H9 (cell line): ENCODE measurements around the gene ASTN2. TPM values are rescaled to one million over a fixed set of nuclear protein-coding genes. Genes with fewer than 3 reads are reported as not detected.

Experiments used
- DNase-seq: peaks from one replicate; pipeline ENCODE4 v3.0.0-alpha.2; 2017
- H2AFZ ChIP-seq: one replicate; pipeline ENCODE4 v1.6.1; 2013; ENCODE audit warnings: mild to moderate bottlenecking, low read length, control low read depth, moderate library complexity
- H2AK5ac ChIP-seq: 2 replicates; pipeline ENCODE4 v1.6.1; 2013; ENCODE audit warnings: low read length, control low read depth, mixed read lengths; ENCODE audit not compliant: insufficient read length
- H2BK120ac ChIP-seq: one replicate; pipeline ENCODE4 v1.6.1; 2013; ENCODE audit warnings: low read depth, mild to moderate bottlenecking, low read length, control low read depth, inconsistent platforms; ENCODE audit not compliant: poor library complexity, severe bottlenecking
- H2BK12ac ChIP-seq: 2 replicates; pipeline ENCODE4 v1.6.1; 2013; ENCODE audit warnings: low read length, control low read depth, mixed read lengths, low read depth; ENCODE audit not compliant: insufficient read length
- H2BK15ac ChIP-seq: 2 replicates; pipeline ENCODE4 v1.6.1; 2013; ENCODE audit warnings: low read depth, low read length, control low read depth
- H2BK20ac ChIP-seq: one replicate; pipeline ENCODE4 v1.6.1; 2013; ENCODE audit warnings: low read depth, mild to moderate bottlenecking, low read length, control low read depth, inconsistent platforms; ENCODE audit not compliant: poor library complexity, severe bottlenecking
- H2BK5ac ChIP-seq: 2 replicates; pipeline ENCODE4 v1.6.1; 2013; ENCODE audit warnings: low read length, control low read depth, mixed read lengths; ENCODE audit not compliant: insufficient read length
- H3K14ac ChIP-seq: 2 replicates; pipeline ENCODE4 v1.6.1; 2013; ENCODE audit warnings: low read length, control low read depth; ENCODE audit not compliant: insufficient read depth
- H3K18ac ChIP-seq: 2 replicates; pipeline ENCODE4 v1.6.1; 2013; ENCODE audit warnings: low read depth, mild to moderate bottlenecking, mixed read lengths, low read length, control low read depth; ENCODE audit not compliant: insufficient read length
- H3K23ac ChIP-seq: 2 replicates; pipeline ENCODE4 v1.6.1; 2013; ENCODE audit warnings: low read length, control low read depth, mixed read lengths, low read depth; ENCODE audit not compliant: insufficient read length
- H3K23me2 ChIP-seq: 2 replicates; pipeline ENCODE4 v1.6.1; 2013; ENCODE audit warnings: low read depth, mild to moderate bottlenecking, mixed read lengths, low read length, control low read depth; ENCODE audit not compliant: insufficient read length, poor library complexity, severe bottlenecking
- H3K27ac ChIP-seq: 2 replicates; pipeline ENCODE4 v1.5.1; 2013; ENCODE audit warnings: low read length, control low read depth, mixed read lengths, low read depth; ENCODE audit not compliant: insufficient read length
- H3K27me3 ChIP-seq: 2 replicates; pipeline ENCODE4 v1.6.1; 2013; ENCODE audit warnings: low read length, control low read depth, inconsistent platforms; ENCODE audit not compliant: insufficient read depth
- H3K4ac ChIP-seq: 2 replicates; pipeline ENCODE4 v1.6.1; 2013; ENCODE audit warnings: low read depth, mild to moderate bottlenecking, control low read depth, inconsistent platforms, low read length, moderate library complexity
- H3K4me1 ChIP-seq: 2 replicates; pipeline ENCODE4 v1.6.1; 2013; ENCODE audit warnings: low read length, control low read depth, inconsistent platforms; ENCODE audit not compliant: insufficient read depth
- H3K4me2 ChIP-seq: 2 replicates; pipeline ENCODE4 v1.6.1; 2013; ENCODE audit warnings: low read length, control low read depth, mixed read lengths; ENCODE audit not compliant: insufficient read length, insufficient read depth
- H3K56ac ChIP-seq: 2 replicates; pipeline ENCODE4 v1.6.1; 2013; ENCODE audit warnings: low read depth, mild to moderate bottlenecking, mixed read lengths, low read length, control low read depth; ENCODE audit not compliant: insufficient read length
- H3K79me1 ChIP-seq: 2 replicates; pipeline ENCODE4 v1.6.1; 2013; ENCODE audit warnings: low read depth, mild to moderate bottlenecking, moderate library complexity, low read length, control low read depth, inconsistent platforms; ENCODE audit not compliant: insufficient read depth, poor library complexity, severe bottlenecking
- H3K79me2 ChIP-seq: 2 replicates; pipeline ENCODE4 v1.6.1; 2013; ENCODE audit warnings: low read length, control low read depth, inconsistent platforms; ENCODE audit not compliant: insufficient read depth
- H3K9ac ChIP-seq: 2 replicates; pipeline ENCODE4 v1.6.1; 2013; ENCODE audit warnings: low read length, control low read depth, mixed read lengths; ENCODE audit not compliant: insufficient read length; ENCODE audit errors: extremely low read depth
- H3K9me3 ChIP-seq: one replicate; pipeline ENCODE4 v1.6.1; 2013; ENCODE audit warnings: low read depth, low read length, inconsistent platforms; ENCODE audit not compliant: control insufficient read depth
- H3T11ph ChIP-seq: one replicate; pipeline ENCODE4 v1.6.1; 2013; ENCODE audit warnings: mild to moderate bottlenecking, low read length, control low read depth, inconsistent platforms
- H4K20me1 ChIP-seq: one replicate; pipeline ENCODE4 v1.6.1; 2013; ENCODE audit not compliant: control insufficient read depth, insufficient read length, insufficient read depth
- H4K5ac ChIP-seq: 2 replicates; pipeline ENCODE4 v1.6.1; 2013; ENCODE audit warnings: low read depth, mild to moderate bottlenecking, mixed read lengths, low read length, control low read depth; ENCODE audit not compliant: insufficient read length
- H4K8ac ChIP-seq: replicated peaks from 2 replicates; pipeline ENCODE4 v1.6.1; 2013; ENCODE audit warnings: low read length, control low read depth, mixed read lengths, low read depth; ENCODE audit not compliant: insufficient read length
- H4K91ac ChIP-seq: 2 replicates; pipeline ENCODE4 v1.6.1; 2013; ENCODE audit warnings: low read depth, mild to moderate bottlenecking, moderate library complexity, mixed read lengths, low read length, control low read depth; ENCODE audit not compliant: insufficient read length
- H3K27ac Mint-ChIP-seq, 3 experiments: 2 replicates in 2 of 3; 3 replicates in 1 of 3; pipeline ENCODE4 v1.8.0; 2020 to 2021; ENCODE audit warnings: mixed read lengths in 3 of 3, mild to moderate bottlenecking in 1 of 3, moderate library complexity in 1 of 3
- H3K27me3 Mint-ChIP-seq: 2 replicates; pipeline ENCODE4 v1.8.0; 2021; ENCODE audit warnings: low read depth, mild to moderate bottlenecking, moderate library complexity, mixed read lengths
- H3K36me3 Mint-ChIP-seq, 3 experiments: 2 replicates in 2 of 3; 3 replicates in 1 of 3; pipeline ENCODE4 v1.8.0; 2020 to 2021; ENCODE audit warnings: low read depth in 3 of 3, mixed read lengths in 3 of 3; ENCODE audit not compliant: insufficient read depth in 1 of 3
- H3K4me1 Mint-ChIP-seq, 2 experiments: 2 replicates each; pipeline ENCODE4 v1.8.0; 2020; ENCODE audit warnings: mixed read lengths in 2 of 2
- H3K4me3 Mint-ChIP-seq, 2 experiments: 2 replicates in 1 of 2; 3 replicates in 1 of 2; pipeline ENCODE4 v1.8.0; 2020 to 2021; ENCODE audit warnings: mild to moderate bottlenecking in 2 of 2, mixed read lengths in 2 of 2, moderate library complexity in 1 of 2
- H3K9me3 Mint-ChIP-seq, 2 experiments: 2 replicates in 1 of 2; 3 replicates in 1 of 2; pipeline ENCODE4 v1.8.0; 2020; ENCODE audit warnings: mild to moderate bottlenecking in 2 of 2, mixed read lengths in 2 of 2, moderate library complexity in 1 of 2
- CTCF ChIP-seq: fragments of 200-600 bp; sonication (generic); conservative IDR thresholded peaks from 3 replicates; pipeline ENCODE4 v1.8.0; 2021; ENCODE audit warnings: antibody characterized with exemption, mild to moderate bottlenecking
- WGBS: extraction: QIAGEN DNeasy Blood & Tissue Kit; methylation state at CpG from one replicate; pipeline ENCODE4 v1.1.7; 2013; ENCODE audit warnings: missing lambda C conversion rate, low lambda C conversion rate, mixed read lengths; ENCODE audit not compliant: insufficient read length; ENCODE audit errors: extremely low coverage; 5-methylcytosine and 5-hydroxymethylcytosine counted together
- total RNA-seq: library from RNA; stranded (reverse); gene quantifications from 2 replicates; pipeline ENCODE4 v1.2.1, GENCODE V29; 2021

Gene ASTN2
- total RNA-seq, 1 experiment from 2014 or later = 9.7 TPM

- H3K27ac ChIP-seq = no peak overlapping the region
- H3K4ac ChIP-seq = no peak overlapping the region
- no peak overlapping the region for H3K14ac ChIP-seq
- no peak overlapping the region for H2AK5ac ChIP-seq
- no peak overlapping the region for H3K4me2 ChIP-seq
- no peak overlapping the region for H3K56ac ChIP-seq
- H3K23me2 ChIP-seq = no peaks in the 10 kb centered on the region
- H2BK20ac ChIP-seq = no peak overlapping the region
- Mint-ChIP-seq H3K4me3 (no peak overlapping the region), H3K9me3 (no peaks in the 10 kb centered on the region), H3K4me1 (peaks cover 28 to 32% of the 10 kb centered on the region in 2 experiments), H3K27ac (0 out of 7 replicates have a peak overlapping the region, but pooled peaks of 1 of the 3 experiments have one; percentile 19), H3K36me3 (no peaks in the 10 kb centered on the region), H3K27me3 (peaks cover 13% of the 10 kb centered on the region)
- no peaks in the 10 kb centered on the region for H4K20me1 ChIP-seq
- no peaks in the 10 kb centered on the region for H3K79me2 ChIP-seq
- H3K79me1 ChIP-seq = no peaks in the 10 kb centered on the region
- no peaks in the 10 kb centered on the region for H3K9me3 ChIP-seq
- no peak overlapping the region for H4K8ac ChIP-seq
- H2BK15ac ChIP-seq = no peak overlapping the region
- H3K27me3 ChIP-seq = no peaks in the 10 kb centered on the region
- H4K91ac ChIP-seq = no peak overlapping the region
- H3K9ac ChIP-seq = no peak overlapping the region
- WGBS = no CpG with 5 or more reads among the region's 6 CpGs
- H2BK12ac ChIP-seq = no peak overlapping the region
- TF ChIP-seq CTCF = no peak
- H3K18ac ChIP-seq = no peak overlapping the region
- no peak overlapping the region for H3K23ac ChIP-seq
- H4K5ac ChIP-seq = no peak overlapping the region
- no peak overlapping the region for H2BK5ac ChIP-seq
- H3K4me1 ChIP-seq = no peaks in the 10 kb centered on the region; the same call in 1 of the 2 replicates
- no peak overlapping the region for H2BK120ac ChIP-seq
- H2AFZ ChIP-seq = no peak overlapping the region
- H3T11ph ChIP-seq = no peak overlapping the region
- no peak for DNase-seq
These were observed 22.4 kb upstream of the ASTN2 start for GRCh38 chr9:117437283-117437682.
